Fibroblast of peridontal ligament (primary cell): ENCODE results near the gene RFFL.
"Not testable (repeated sequence)": the region's sequence is repeated elsewhere in the genome, so short reads cannot be mapped to it uniquely, and the experiment has no call there.

Experiments used
- DNase-seq: peaks from one replicate; pipeline ENCODE4 v3.0.0-alpha.2; 2010; ENCODE audit errors: extremely low read depth

The RFFL gene, protein sequence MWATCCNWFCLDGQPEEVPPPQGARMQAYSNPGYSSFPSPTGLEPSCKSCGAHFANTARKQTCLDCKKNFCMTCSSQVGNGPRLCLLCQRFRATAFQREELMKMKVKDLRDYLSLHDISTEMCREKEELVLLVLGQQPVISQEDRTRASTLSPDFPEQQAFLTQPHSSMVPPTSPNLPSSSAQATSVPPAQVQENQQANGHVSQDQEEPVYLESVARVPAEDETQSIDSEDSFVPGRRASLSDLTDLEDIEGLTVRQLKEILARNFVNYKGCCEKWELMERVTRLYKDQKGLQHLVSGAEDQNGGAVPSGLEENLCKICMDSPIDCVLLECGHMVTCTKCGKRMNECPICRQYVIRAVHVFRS

DNA sequence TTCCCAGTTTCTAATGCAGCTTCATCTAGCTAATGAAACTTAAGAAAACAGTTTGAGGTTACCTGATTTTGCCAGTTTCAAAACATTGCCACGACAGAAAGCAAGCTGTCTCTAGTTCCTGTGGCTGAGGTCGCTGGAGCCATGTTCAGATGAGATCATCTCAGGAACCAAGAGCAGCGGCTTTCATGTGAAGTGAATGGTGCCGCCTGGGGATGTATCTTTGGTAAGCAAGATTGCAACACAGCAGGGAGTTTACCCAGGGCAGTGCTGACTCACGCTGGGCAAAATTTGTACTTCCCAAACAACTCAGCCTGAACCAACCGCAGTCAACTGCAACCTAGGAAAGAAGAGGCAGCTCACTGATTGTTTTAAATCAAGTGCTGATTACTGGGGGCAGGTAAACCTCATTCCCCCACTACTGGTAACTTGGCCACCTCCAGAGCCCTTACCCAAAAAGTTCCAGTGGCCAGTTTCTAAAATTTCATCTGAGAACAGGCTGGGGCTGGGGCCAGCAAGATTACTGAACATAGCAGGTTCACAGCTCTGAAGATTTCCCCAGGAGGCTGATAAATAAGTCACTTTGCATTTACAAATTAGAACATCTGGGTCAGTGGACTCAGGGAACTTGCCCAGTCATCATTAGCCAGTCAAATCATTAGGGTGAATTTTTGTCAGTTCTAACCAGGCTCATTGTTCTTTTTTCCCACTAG is at the start of gene RFFL:
TSS of gene RFFL (minus strand) at position 194 of the 710 bp plus-strand sequence. CDS start 37,154 bp downstream, outside the sequence.
- DNase-seq, result peak; percentile 99

DNA sequence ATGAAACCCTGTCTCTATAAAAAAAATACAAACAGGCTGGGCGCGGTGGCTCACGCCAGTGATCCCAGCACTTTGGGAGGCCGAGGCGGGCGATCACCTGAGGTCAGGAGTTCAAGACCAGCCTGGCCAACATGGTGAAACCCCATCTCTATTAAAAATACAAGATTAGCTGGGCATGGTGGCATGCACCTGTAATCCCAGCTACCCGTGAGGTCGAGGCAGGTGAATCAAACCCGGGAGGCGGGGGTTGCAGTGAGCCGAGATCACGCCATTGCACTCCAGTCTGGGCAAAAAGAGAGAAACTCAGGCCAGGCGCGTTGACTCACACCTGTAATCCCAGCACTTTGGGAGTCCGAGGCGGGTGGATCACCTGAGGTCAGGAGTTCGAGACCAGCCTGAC is 47.3 kb upstream of the RFFL start:
- not testable (repeated sequence) for DNase-seq

DNA sequence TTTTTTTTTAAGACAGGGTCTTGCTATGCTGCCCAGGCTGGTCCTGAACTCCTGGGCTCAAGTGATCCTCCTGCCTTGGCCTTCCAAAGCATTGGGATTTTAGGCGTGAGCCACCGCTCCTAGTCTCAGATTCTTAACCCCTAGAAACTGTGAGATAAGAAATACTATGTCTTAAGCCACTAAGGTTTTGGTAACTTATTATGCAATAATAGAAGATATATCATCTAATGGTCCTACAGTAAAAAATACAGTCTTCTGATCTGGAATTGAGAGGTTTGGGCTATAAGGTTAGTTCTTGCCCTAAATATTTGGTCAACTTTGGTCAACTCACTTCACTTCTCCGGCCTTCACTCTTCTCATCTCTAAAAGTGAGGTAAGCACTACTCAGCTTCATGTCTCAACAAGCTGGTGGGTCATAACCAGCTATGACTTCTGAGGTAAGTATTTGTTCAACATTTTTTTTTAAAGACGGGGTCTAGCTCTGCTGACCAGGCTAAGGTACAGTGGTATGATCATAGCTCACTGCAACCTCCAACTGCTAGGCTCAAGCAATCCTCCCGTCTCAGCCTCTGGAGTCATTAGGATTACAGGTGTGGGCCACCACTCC is 41.4 kb upstream of the RFFL start:
- DNase-seq, result no peak

DNA sequence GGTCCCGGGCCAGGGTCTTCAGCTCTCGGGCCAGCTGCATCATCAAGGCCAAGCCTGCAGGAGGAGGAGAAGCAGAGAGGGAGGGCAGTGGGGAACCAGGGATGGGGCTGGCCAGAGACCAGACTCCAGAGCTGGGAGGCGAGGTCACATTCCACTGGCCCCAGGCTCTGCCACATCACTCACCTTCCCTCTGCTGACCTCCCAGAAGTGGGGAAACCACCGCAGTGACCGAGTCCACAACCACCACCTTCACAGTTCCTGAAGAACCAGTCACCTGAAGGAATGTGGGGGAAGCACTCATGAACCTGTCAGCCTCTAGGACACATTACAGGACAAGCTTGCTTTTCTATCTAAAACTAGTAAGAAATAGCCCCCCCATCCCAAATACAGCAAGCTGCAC is 39.8 kb upstream of the RFFL start:
- DNase-seq, result no peak

DNA sequence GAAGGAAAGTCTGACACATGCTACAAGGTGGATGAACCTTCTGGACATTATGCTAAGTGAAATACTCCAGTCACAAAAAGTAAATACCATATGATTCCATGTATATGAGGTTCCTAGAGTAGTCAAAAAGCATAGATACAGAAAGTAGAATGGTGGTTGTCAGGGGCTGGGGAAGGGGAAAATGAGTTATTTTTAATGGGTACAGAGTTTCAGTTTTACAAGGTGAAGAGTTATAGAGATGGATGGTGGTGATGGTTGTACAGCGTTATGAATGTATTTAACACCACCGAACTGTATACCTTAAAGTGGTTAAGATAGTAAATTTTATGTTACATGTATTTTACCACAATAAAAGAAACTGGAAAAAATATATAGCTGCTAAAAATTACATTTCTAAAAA is 38.2 kb upstream of the RFFL start:
- no peak for DNase-seq

DNA sequence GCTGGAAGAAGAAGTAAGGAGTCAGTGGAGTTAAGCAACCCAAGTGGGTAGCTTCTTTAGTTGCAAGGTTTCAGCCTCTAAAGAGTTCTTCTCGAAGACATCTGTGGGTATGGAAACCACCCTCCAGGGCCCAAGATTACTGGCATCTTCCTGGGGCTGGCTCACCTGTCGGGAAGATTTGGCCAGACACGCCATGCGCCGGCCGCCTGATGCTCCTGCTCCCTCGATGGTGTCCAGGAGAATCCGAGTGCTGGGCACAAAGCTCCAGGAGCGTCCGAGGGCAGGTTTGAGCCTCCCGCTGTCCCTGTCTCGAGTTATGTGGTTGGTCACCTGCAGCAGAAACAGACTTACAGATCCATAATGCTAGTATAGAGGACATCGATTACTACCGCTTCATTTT is 37.5 kb upstream of the RFFL start:
- DNase-seq, result no peak

DNA sequence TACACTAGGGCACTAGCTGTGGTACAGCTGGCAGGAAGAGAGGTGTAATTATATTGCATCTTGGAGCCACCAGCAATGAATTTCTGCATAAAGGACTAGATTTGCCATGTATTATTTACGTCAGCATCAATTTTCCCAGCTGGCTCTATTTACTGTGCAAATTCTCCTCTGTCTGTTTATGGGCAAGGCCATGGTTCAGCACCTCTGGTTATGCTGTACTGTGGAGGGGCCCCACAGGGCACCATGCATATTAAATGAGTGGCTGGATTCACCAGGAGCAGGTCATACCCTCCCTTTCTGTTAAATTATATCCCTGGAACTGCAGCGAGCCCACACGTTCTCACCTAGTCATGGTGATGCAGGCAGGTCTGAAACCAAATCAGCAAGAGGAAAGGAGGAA is 36.4 kb upstream of the RFFL start:
- DNase-seq, result no peak

DNA sequence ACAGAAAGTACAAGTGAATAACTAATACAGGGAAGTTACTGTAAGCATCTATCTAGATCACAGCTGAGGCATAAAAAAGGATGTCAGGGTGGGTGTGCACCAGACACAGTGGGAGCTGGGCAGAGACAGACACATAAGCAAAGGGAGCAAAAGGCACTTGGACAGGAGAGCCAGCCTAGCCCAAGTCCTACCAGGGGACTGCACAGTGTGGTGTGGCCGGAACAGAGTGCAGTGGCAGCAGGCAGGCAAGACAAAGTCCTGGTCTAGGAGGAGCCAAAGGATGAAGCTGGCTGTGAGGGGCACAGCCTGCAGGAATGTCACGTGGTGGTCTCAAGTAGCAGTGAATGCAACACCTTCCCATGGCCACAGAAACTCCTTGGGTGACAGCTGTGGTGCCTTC is 34.3 kb upstream of the RFFL start:
- DNase-seq, result no peak

DNA sequence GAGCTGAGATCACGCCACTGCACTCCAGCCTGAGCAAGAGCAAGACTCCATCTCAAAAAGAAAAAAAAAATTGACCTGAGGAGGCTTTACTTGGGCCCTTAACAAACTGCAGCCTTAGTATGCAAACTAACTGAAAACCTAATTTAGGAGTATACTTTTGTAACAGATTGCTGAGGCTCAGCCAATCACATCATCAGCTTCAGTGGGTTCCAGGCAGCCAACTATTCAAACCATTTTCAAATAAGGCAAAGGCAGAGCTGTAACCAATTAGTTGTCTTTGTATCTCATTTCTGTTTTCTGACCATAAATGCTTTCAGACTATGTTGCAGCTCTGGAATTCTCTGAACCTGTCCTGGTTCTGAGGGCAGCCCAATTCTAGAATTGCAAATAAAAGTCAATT is 32.2 kb upstream of the RFFL start:
- peak; percentile 76 for DNase-seq

DNA sequence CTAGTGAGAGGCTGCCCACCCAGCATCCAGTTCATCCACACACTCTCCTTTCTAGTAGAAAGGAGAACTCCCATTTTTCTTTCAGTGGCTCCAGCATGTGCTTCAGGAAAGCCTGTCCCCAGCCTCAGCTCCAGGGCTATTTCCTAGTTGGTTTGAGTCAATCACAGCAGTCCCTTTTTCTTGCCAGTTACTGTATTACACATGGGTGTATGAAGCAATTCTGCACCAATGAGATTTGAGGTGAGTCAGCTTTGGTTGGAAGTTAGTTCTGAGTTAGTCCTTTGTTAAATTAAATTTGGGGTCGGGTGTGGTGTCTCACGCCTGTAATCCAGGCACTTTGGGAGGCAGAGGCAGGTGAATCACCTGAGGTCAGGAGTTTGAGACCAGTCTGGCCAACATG is 31.4 kb upstream of the RFFL start:
- peak; percentile 93 for DNase-seq

DNA sequence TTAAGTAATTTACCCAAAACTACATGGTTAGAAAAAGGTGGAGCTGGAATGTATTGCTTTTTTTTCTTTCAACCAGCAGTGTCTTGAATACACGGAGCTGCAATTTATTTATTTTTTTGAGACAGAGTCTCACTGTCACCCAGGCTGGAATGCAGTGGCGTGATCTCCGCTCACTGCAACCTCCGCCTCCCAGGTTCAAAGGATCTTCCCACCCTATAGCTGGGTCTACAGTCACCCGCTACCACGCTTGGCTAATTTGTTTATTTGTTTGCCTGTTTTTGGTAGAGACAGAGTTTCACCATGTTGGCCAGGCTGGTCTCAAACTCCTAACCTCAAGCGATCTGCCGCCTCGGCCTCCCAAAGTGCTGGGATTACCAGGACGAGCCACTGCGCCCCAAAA is 27.2 kb upstream of the RFFL start:
- not testable (repeated sequence) for DNase-seq

DNA sequence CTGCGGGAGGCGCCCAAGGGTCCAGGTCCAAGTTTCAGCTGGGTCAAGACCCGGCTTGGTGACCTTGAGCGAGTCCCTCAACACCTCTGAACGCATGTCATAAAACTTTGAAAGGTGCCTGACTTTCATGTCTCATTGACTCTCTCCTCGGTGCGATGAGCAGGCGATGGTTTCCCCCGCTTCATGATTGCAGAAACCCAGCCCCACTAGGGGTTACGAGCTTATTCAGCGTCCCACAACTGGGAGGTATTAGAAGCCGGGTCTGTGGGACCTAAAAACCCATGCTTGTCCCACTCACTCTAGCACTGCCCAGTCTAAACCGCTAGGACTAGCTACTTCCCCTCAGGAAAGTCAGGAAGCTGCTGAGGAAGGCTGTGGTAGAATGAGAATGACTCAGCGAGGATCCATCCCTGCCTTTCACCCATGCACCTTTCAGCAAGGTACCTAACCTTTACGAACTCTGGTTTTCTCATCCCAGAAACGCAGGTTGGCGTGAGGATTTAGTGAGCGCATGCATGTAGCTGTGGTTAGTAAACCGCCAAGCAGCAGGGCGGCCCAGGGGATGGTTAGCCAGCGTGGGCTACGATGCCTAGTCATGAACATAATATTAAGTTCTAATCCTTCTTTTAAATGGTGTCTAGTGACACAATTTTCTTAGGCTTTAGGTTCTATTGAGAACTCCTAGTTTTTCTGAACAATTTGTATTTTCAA is 26.2 kb upstream of the RFFL start:
- peak; percentile 38 for DNase-seq

DNA sequence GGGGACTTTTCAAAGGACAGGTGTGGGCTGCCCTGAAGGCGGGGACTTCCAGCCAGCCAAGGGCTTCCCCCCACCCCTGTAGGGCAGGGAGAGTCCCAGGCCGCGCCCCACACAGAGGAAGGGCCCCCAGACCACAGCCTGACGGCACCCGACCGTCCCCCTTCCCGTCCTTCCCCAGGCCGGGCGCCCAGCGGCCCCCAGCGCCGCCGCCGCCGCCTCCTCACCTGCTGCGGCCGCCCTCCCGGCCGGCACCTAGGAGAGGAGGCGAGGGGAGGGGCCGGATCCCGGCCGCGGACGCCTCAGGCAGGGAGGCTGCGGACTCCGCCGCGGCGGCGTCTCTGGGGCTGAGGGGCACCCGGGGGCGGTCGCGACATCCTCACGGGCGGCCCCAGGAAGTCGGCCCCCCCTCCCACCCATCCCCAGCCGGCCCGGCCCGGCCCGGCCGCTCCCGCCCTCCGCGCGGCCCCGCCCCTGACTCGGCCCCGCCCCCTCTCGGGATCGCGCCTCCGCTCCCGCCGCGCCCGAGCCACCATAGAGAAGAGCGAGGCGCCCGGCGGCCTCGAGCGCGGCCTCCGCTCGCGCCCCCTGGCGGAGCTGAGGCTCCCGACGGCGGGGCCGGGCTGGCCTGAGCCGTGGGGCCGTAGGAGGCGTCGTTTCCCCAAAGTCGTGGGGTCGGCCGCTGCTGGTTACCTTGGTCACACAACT is 25.5 kb upstream of the RFFL start:
- DNase-seq, result peak; percentile 65

DNA sequence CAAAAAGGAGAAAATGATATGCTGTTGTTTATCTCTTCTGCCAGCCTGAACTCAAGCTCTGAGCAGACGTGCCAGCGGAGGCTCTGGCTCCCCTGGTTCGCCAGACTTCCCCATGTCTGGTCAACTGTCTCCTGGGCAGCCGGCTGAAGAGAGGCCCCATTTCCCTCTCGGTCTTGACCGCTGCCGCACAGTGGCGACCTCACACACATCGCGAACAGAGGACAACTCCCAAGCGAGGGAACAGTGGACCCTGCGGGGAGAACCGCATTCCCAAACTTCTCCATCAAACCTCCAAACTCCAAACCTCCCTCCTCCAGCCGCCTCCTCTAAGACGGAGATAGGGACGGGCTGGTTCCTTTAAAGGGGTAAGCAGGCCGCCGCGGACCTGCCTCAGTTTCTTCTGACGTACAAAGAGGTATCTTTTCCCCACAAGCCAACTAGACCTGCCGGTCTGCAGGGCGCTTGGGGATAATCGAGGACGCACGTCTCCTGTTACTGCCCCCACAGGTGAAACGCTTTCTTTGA is 24.9 kb upstream of the RFFL start:
- DNase-seq, result peak; percentile 46

DNA sequence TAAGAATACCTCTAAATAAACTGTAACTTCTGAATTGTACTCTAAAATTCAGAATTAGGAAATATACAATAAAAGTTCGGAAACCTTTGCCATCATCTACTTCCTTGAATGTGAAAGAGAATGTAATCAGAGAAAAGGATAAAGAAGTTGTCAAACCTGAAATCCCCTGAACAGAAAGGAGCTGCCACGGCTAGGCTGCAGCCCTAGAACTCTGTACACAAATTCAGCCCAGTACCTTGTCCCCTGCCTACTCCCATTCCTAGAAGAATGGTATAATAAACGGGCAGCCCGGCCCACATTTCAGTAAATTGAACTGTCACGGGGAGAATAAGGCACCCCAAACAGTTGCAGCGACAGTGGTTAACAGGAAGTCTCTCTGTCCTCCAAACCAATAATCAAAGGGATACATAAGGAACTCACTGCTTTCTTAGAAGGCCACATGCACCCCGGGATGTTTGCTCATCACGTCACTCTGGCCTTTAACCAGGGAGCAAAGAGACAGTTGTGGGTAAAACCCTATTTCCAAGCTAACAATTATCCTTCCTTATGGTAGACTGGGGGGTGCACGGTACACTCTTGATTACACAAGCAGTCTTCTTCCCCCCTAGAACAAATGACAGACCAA is 24.3 kb upstream of the RFFL start:
- peak; percentile 39 for DNase-seq

DNA sequence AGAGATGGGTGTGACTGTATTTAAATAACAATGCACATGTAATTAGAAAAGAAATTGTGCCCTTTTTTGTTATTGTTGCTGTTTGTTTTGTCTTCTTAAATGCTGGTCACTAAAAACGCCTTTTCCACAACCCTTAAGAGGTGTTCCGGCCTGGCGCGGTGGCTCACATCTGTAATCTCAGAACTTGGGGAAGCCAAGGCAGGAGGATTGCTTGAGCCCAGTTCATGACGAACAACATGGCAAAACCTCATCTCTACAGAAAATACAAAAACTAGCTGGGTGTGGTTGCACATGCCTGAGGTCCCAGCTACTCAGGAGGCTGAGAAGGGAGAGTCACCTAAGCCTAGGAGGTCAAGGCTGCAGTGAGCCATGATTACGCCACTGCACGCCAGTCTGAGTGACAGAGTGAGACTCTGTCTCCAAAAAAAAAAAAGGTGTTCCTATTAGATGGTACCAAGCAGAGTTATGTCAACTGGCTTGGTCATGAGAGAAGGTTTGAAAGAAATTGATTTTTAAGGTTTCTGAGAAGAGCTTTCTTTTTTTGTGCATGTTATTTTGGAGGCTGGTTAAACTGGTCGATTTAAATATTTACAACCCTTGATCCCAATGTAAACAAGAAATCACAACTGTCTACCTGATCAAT is 23.5 kb upstream of the RFFL start:
- DNase-seq, result no peak

DNA sequence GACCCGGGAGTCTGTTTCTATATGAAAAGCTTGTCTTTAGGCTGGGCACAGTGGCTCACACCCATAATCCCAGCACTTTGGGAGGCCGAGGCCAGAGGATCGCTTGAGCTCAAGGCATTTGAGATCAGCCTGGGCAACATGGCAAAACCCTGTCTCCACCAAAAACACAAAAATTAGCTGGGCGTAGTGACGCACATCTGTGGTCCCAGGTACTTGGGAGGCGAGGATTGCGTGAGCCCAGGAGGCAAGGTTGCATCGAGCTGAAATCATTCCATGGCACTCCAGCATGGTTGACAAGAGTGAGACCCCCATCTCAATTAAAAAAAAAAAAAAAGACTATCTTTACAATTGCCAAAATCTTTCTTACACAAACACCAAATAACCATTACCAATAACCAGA is 22.7 kb upstream of the RFFL start:
- DNase-seq, result no peak

DNA sequence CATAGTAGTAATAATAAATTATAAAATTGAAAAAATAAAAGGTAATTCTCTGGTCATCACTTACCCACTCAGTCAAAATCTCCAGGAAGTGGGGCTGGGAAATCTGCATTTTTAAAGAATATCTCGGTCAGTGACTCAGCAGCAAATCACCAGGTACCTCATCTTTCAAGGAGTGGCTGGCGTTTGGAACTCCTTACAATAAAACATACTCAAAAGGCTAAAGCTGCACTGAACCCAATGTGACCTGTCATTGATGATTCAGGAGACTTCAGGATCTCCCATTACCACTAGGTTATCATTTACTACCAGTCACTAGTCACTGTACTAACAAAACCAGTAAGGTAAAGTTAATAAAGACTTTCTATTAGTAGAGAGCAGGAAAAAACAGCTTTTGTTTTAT is 21.5 kb upstream of the RFFL start:
- no peak for DNase-seq

DNA sequence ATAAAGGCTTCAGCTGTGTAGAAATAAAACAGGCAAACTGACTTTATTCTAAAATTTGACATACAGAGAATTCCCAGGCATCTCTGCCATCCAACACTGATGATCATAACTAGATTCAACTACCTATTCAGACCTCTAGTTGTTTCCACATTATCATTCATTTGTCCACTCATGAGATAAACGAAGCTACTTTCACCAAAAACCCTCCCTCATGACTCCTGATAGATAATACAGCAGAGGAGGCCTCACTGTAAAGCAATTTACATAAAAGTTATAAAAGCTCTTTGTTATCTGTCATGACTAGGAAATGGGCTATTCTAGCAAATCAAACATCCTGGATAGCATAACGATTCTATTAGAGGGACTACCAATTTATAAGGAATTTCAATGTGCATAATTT is 19.6 kb upstream of the RFFL start:
- no peak for DNase-seq

DNA sequence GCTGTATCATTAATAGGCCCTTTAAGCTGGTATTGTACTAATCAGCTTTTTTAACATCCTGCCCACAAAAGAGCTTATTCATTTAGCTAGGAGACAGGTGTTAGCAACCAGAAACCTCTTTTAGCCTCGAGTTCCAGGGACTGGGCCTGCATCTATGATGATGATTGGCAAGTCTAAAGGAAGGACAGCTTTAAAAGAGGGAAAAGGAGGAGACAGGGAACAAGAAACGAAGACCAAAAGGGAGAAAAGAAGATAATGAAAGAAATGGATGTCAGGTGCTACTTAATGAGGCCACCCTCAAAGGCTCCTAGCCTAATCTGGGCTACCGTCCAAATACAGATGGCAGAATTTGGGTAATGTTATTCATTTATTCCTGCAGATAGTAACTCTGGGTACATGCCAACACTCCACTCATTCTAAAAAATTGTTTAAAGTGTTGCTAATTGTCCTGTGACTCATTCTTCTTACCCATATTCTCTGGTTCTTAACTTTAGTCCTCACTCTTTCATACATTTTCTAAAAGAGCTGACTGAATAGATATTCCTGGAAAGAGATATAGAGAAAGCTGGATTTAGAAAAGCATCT is 18.7 kb upstream of the RFFL start:
- peak; percentile 83 for DNase-seq
